Chondrocyte (in vitro differentiated cells): ENCODE data around the gene P3H3. TPM values are rescaled to one million over a fixed set of nuclear protein-coding genes. Genes with fewer than 3 reads are reported as not detected.

Experiments used
- DNase-seq: peaks from one replicate; pipeline ENCODE4 v3.0.0; 2021; ENCODE audit warnings: mixed read lengths, low spot score
- H3K27ac Mint-ChIP-seq: one replicate; pipeline ENCODE4 v1.8.0; 2021; ENCODE audit warnings: mild to moderate bottlenecking, moderate library complexity, mixed read lengths; ENCODE audit not compliant: unreplicated experiment
- H3K27me3 Mint-ChIP-seq: 2 replicates; pipeline ENCODE4 v1.8.0; 2021; ENCODE audit warnings: low read depth, mixed read lengths
- H3K36me3 Mint-ChIP-seq: 2 replicates; pipeline ENCODE4 v1.8.0; 2021; ENCODE audit warnings: low read depth, mixed read lengths
- H3K4me1 Mint-ChIP-seq: 2 replicates; pipeline ENCODE4 v1.8.0; 2021; ENCODE audit warnings: low read depth, mild to moderate bottlenecking, mixed read lengths
- H3K4me3 Mint-ChIP-seq: one replicate; pipeline ENCODE4 v1.8.0; 2021; ENCODE audit warnings: mild to moderate bottlenecking, moderate library complexity, mixed read lengths; ENCODE audit not compliant: unreplicated experiment
- H3K9me3 Mint-ChIP-seq: 2 replicates; pipeline ENCODE4 v1.8.0; 2021; ENCODE audit warnings: low read depth, mixed read lengths
- total RNA-seq: library from RNA; stranded (reverse); gene quantifications from 3 replicates; pipeline ENCODE4 v1.2.1, GENCODE V29; 2021
- TF ChIP-seq, protein P1 (sequence below): fragments of 200-600 bp; sonication (generic); IDR thresholded peaks from 2 replicates; pipeline ENCODE4 v1.5.0; 2021; ENCODE audit warnings: antibody characterized with exemption, mild to moderate bottlenecking, moderate library complexity

P3H3 gene
- total RNA-seq, 1 donor from 2014 or later, result 114 TPM

DNA sequence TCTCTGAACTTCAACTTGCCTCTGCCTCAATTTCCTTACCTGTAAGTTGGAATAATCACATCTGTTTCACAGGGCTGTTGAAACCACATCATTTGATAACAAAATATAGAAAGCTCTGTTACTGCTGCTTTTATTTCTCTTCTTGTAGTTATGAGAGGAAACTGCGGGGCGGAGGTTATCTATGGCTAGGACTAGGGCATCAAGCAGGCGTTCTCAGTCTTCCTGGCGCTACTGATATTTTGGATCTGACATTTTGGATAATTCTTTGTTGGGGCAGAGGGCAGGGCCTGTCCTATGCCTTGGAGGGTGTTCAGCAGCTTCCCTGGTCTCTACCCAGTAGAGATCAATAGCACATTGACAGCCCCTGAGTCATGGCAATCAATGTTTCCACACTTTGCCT lies 3.9 kb downstream of the P3H3 start:
- H3K36me3 Mint-ChIP-seq, result peaks cover 28% of the 10 kb centered on the region
- H3K4me1 Mint-ChIP-seq, result peaks cover 26% of the 10 kb centered on the region
- H3K9me3 Mint-ChIP-seq, result no peaks in the 10 kb centered on the region
- no peak overlapping the region for H3K27ac Mint-ChIP-seq
- TF ChIP-seq, protein P1, sequence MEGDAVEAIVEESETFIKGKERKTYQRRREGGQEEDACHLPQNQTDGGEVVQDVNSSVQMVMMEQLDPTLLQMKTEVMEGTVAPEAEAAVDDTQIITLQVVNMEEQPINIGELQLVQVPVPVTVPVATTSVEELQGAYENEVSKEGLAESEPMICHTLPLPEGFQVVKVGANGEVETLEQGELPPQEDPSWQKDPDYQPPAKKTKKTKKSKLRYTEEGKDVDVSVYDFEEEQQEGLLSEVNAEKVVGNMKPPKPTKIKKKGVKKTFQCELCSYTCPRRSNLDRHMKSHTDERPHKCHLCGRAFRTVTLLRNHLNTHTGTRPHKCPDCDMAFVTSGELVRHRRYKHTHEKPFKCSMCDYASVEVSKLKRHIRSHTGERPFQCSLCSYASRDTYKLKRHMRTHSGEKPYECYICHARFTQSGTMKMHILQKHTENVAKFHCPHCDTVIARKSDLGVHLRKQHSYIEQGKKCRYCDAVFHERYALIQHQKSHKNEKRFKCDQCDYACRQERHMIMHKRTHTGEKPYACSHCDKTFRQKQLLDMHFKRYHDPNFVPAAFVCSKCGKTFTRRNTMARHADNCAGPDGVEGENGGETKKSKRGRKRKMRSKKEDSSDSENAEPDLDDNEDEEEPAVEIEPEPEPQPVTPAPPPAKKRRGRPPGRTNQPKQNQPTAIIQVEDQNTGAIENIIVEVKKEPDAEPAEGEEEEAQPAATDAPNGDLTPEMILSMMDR, result no peak
- no peak for DNase-seq
- H3K4me3 Mint-ChIP-seq, result no peak overlapping the region
- no peaks in the 10 kb centered on the region for H3K27me3 Mint-ChIP-seq

DNA sequence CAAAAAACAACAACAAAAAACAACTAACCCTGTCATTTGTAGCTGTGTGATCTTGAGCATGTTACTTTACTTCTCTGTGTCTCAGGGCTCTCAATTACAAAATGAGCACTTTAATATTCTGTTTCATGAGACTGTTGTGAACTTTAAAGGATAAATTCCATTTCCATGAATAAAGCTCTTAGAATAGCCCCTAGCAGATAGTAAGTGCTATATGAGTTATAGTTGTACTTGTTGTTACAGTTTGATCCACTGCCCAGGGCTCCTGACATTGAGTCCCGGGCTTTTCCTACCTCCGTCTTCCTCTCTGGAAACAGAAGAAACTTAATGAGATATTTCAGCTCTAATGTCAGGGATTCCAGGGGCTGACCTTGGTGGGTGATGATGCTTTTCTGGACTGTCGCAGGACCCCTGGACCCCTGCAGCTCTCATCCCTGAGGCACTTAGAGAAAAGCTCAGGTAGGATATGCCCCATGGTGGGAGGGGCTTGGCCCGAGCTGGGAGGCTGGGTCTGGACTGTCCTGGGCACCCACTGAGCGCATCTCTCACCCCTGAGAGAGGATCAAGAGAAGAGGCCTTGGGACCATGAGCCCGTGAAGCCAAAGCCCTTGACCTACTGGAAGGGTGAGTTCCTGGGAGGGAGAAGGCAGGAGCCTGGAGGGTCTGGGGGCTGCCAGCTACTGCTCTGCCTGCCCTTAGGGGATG lies 5.1 kb downstream of the P3H3 start:
- peaks cover 17% of the 10 kb centered on the region for H3K4me1 Mint-ChIP-seq
- no peaks in the 10 kb centered on the region for H3K27me3 Mint-ChIP-seq
- peak overlapping the region; percentile 49 for H3K27ac Mint-ChIP-seq
- H3K36me3 Mint-ChIP-seq, result peaks cover 33% of the 10 kb centered on the region
- TF ChIP-seq, protein P1, result no peak
- DNase-seq, result no peak
- no peaks in the 10 kb centered on the region for H3K9me3 Mint-ChIP-seq
- no peak overlapping the region for H3K4me3 Mint-ChIP-seq

DNA sequence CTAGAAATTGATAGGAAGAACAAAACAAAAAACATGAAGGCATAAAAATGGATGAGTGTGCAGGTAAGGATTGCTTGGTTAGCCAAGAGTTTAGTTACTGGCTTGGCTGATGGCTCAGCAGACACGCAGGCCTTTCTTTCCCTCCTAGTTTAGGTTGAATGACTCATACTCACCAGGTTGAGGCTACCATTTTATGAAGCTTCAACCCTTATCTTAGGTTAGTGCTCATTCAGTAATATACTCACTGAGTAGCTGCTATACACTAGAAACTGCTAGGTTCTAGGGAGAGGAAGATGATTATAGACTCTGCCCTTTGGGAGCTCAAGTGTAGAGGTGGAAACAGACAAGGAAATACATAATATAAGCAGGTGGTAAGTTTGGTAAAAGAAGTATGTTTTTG lies 6.0 kb downstream of the P3H3 start:
- Mint-ChIP-seq H3K36me3 (peaks cover 36% of the 10 kb centered on the region), H3K4me1 (peaks cover 17% of the 10 kb centered on the region), H3K27ac (no peak overlapping the region), H3K27me3 (no peaks in the 10 kb centered on the region), H3K4me3 (no peak overlapping the region), H3K9me3 (no peaks in the 10 kb centered on the region)
- TF ChIP-seq, protein P1, result no peak
- DNase-seq, result no peak

DNA sequence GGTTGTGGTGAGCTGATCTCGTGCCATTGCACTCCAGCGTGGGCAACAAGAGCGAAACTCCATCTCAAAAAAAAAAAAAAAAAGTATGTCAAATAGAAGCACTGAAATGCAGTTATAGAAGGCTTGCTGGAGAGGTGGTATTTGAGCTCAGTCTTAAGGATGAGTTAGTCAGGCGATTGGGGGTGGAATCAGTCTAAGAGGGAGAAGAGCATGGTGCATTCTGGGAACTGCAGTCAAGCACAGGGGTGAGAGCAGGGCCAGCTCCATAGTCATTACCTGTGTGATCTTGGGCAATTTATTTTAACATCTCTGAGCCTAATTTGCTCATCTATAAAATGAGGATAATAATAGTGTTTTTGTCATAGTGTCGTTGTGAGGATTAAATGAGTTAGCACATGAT lies 6.7 kb downstream of the P3H3 start:
- DNase-seq, result no peak
- Mint-ChIP-seq H3K4me3 (no peak overlapping the region), H3K9me3 (no peaks in the 10 kb centered on the region), H3K27ac (no peak overlapping the region), H3K27me3 (no peaks in the 10 kb centered on the region), H3K4me1 (peaks cover 13% of the 10 kb centered on the region), H3K36me3 (peaks cover 36% of the 10 kb centered on the region)
- TF ChIP-seq, protein P1, result no peak

DNA sequence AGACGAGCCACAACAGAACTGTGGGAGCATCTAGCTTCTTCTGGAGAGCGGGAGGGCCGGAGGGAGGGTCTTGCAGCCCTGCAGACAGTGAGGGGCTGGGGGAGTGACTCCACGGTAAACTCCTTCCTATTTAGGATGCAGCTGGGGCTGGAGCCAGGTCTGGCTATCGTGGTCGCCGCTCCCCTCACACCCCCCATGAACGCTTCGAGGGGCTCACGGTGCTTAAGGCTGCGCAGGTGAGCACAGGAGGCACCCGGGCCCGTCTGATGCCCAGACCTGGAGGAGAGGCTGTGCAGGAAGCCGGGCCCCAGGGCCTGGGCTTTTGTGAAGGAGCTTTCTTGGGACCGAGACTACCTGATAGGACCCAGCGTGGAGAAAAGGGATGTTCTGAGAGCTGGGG lies 8.6 kb downstream of the P3H3 start:
- Mint-ChIP-seq H3K27ac (no peak overlapping the region), H3K27me3 (no peaks in the 10 kb centered on the region), H3K36me3 (peaks cover 27% of the 10 kb centered on the region), H3K4me1 (peaks cover 5% of the 10 kb centered on the region), H3K4me3 (no peak overlapping the region), H3K9me3 (no peaks in the 10 kb centered on the region)
- DNase-seq, result no peak
- TF ChIP-seq, protein P1, result no peak
